DND-41 (cell line): ENCODE results near the gene MBD3.
"Not testable (repeated sequence)": the region's sequence is repeated elsewhere in the genome, so short reads cannot be mapped to it uniquely, and the experiment has no call there.

Source experiments
- ATAC-seq: fragments of 200-7000 bp; cut with Tn5 transposase; 3 replicates; pipeline ENCODE4 v1.9.1; 2021; ENCODE audit warnings: low read depth; ENCODE audit not compliant: insufficient read depth
- DNase-seq: peaks from one replicate; pipeline ENCODE4 v3.0.0-alpha.2; 2020
- H2AFZ ChIP-seq: 2 replicates; pipeline ENCODE4 v1.6.0; 2012; ENCODE audit warnings: low read depth, low read length
- H3K27ac ChIP-seq: 2 replicates; pipeline ENCODE4 v1.5.1; 2012; ENCODE audit warnings: low read length, inconsistent platforms
- H3K27me3 ChIP-seq: fragments of 200-600 bp; sonication (generic); 2 replicates; pipeline ENCODE4 v1.6.0; 2012; ENCODE audit warnings: low read length, mild to moderate bottlenecking, inconsistent platforms; ENCODE audit not compliant: insufficient read depth, poor library complexity
- H3K36me3 ChIP-seq: 2 replicates; pipeline ENCODE4 v1.5.1; 2012; ENCODE audit warnings: low read length, inconsistent platforms; ENCODE audit not compliant: insufficient read depth
- H3K4me1 ChIP-seq: 2 replicates; pipeline ENCODE4 v1.5.1; 2012; ENCODE audit warnings: mild to moderate bottlenecking, low read length; ENCODE audit not compliant: insufficient read depth
- H3K4me2 ChIP-seq: 2 replicates; pipeline ENCODE4 v1.6.0; 2012; ENCODE audit warnings: mild to moderate bottlenecking, moderate library complexity, low read length, inconsistent platforms; ENCODE audit not compliant: insufficient read depth
- H3K4me3 ChIP-seq, 2 experiments: fragments of 200-600 bp in 1 of 2; shearing (Covaris generic) in 1 of 2; 2 replicates each; pipeline ENCODE4 v1.5.1; 2012 to 2016; ENCODE audit warnings: inconsistent platforms in 2 of 2, low read length in 2 of 2, mild to moderate bottlenecking in 2 of 2, low read depth in 1 of 2, moderate library complexity in 1 of 2
- H3K79me2 ChIP-seq: 2 replicates; pipeline ENCODE4 v1.6.0; 2012; ENCODE audit warnings: low read length, inconsistent platforms; ENCODE audit not compliant: insufficient read depth
- H3K9ac ChIP-seq: 2 replicates; pipeline ENCODE4 v1.6.0; 2012; ENCODE audit warnings: low read depth, mild to moderate bottlenecking, inconsistent platforms, low read length, moderate library complexity
- H3K9me3 ChIP-seq: 2 replicates; pipeline ENCODE4 v1.5.1; 2012; ENCODE audit warnings: low read length, moderate library complexity, mild to moderate bottlenecking, inconsistent platforms; ENCODE audit not compliant: insufficient read depth, severe bottlenecking
- H4K20me1 ChIP-seq: 2 replicates; pipeline ENCODE4 v1.6.0; 2012; ENCODE audit warnings: low read length; ENCODE audit not compliant: insufficient read depth
- EZH2 ChIP-seq: IDR thresholded peaks from 3 replicates; pipeline ENCODE4 v1.6.1; 2012; ENCODE audit warnings: borderline replicate concordance, low read depth, mild to moderate bottlenecking, moderate library complexity, low read length, inconsistent platforms; ENCODE audit not compliant: severe bottlenecking
- TF ChIP-seq, protein P1 (sequence below): IDR thresholded peaks from 2 replicates; pipeline ENCODE4 v1.5.1; 2012; ENCODE audit warnings: borderline replicate concordance, low read length, moderate library complexity, mild to moderate bottlenecking; ENCODE audit not compliant: poor library complexity, severe bottlenecking; ENCODE audit errors: extremely low read depth

The MBD3 gene

GRCh38 chr19:1540365-1540925, 52.2 kb downstream of the MBD3 start:
- ATAC-seq (no peak), DNase-seq (no peak)
- H3K27ac ChIP-seq, result no peak overlapping the region
- no peaks in the 10 kb centered on the region for H3K9me3 ChIP-seq
- H4K20me1 ChIP-seq, result no peaks in the 10 kb centered on the region
- H3K36me3 ChIP-seq, result no peaks in the 10 kb centered on the region
- no peak overlapping the region for H3K9ac ChIP-seq
- TF ChIP-seq, protein P1, sequence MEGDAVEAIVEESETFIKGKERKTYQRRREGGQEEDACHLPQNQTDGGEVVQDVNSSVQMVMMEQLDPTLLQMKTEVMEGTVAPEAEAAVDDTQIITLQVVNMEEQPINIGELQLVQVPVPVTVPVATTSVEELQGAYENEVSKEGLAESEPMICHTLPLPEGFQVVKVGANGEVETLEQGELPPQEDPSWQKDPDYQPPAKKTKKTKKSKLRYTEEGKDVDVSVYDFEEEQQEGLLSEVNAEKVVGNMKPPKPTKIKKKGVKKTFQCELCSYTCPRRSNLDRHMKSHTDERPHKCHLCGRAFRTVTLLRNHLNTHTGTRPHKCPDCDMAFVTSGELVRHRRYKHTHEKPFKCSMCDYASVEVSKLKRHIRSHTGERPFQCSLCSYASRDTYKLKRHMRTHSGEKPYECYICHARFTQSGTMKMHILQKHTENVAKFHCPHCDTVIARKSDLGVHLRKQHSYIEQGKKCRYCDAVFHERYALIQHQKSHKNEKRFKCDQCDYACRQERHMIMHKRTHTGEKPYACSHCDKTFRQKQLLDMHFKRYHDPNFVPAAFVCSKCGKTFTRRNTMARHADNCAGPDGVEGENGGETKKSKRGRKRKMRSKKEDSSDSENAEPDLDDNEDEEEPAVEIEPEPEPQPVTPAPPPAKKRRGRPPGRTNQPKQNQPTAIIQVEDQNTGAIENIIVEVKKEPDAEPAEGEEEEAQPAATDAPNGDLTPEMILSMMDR, result no peak
- TF ChIP-seq EZH2, result no peak
- H2AFZ ChIP-seq, result no peak overlapping the region
- H3K79me2 ChIP-seq, result no peaks in the 10 kb centered on the region
- H3K4me3 ChIP-seq, result no peak overlapping the region
- no peak overlapping the region for H3K4me2 ChIP-seq
- H3K27me3 ChIP-seq, result no peaks in the 10 kb centered on the region
- H3K4me1 ChIP-seq, result no peaks in the 10 kb centered on the region

- not testable (repeated sequence) for H3K79me2 ChIP-seq, H3K27me3 ChIP-seq, H3K9ac ChIP-seq, ATAC-seq, H3K4me1 ChIP-seq, H4K20me1 ChIP-seq, H3K4me2 ChIP-seq, DNase-seq, H3K36me3 ChIP-seq, H3K4me3 ChIP-seq, H2AFZ ChIP-seq, H3K9me3 ChIP-seq, H3K27ac ChIP-seq
These were observed 52.9 kb downstream of the MBD3 start for GRCh38 chr19:1539749-1540148.

- no peak for ATAC-seq
- TF ChIP-seq, protein P1, result no peak
- TF ChIP-seq EZH2, result no peak
- Histone ChIP-seq H3K4me3 (no peak overlapping the region), H4K20me1 (no peaks in the 10 kb centered on the region), H3K4me2 (no peak overlapping the region), H2AFZ (no peak overlapping the region), H3K79me2 (no peaks in the 10 kb centered on the region), H3K9me3 (no peaks in the 10 kb centered on the region), H3K36me3 (no peaks in the 10 kb centered on the region), H3K27me3 (no peaks in the 10 kb centered on the region), H3K27ac (no peak overlapping the region), H3K4me1 (no peaks in the 10 kb centered on the region), H3K9ac (no peak overlapping the region)
- no peak for DNase-seq
These were observed 53.7 kb downstream of the MBD3 start for GRCh38 chr19:1538978-1539377.

DNA sequence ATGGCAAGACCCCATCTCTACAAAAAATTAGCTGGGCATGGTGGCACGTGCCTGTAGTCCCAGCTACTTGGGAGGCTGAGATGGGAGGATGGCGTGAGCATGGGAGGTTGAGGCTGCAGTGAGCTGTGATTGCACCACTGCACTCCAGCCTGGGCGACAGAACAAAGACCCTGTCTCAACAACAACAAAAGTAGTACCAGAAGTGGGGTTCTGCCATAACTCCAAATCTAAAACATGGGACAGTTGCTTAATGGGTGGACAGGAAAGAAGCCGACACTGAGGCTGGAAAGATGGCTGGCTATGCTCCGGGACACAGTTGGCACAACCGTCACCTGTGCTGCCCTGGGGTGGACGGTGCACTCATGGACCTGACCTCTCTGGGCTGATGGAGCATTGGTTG, 57.0 kb downstream of the MBD3 start:
- H3K4me1 ChIP-seq, ATAC-seq, H3K36me3 ChIP-seq, H3K4me3 ChIP-seq, H2AFZ ChIP-seq, H3K79me2 ChIP-seq, H3K27ac ChIP-seq, H3K4me2 ChIP-seq, H3K9me3 ChIP-seq, H3K27me3 ChIP-seq, H3K9ac ChIP-seq, H4K20me1 ChIP-seq, DNase-seq: not testable (repeated sequence)
